Measurements from ENCODE around the gene ITGBL1.

DNA sequence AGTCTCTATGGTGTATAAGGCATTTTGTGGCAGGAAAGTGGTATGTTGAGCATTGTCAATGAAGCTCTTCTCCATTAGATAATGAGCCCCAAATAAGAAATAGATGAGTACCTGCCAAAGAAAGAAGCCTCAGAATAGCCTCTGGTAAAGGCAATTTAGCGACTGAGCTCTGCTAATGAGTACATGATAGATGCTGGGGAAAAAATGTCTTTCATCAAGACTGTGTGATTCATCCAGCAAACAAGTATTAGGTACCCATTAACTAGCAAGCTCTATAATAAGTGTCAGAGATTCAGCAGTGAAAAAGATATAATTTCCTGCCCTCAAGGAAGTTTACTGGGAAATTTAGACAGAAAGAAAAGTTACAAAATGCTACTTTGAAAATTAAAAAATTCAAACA, 294.6 kb downstream of the ITGBL1 start:
- TF ChIP-seq SP2 (CRISPR knock-in tag; IDR thresholded peaks at IDR 0.05) (no peak), JUN (CRISPR knock-in tag; IDR thresholded peaks at IDR 0.05) (no peak), RFX5 (IDR thresholded peaks at IDR 0.05; ENCODE audit: low read depth, low read length) (no peak), ZBTB7A (CRISPR knock-in tag; IDR thresholded peaks at IDR 0.05) (no peak), DPF2 (CRISPR knock-in tag; IDR thresholded peaks at IDR 0.05; ENCODE audit: borderline replicate concordance, low read depth) (no peak), CBX5 (CRISPR knock-in tag; IDR thresholded peaks at IDR 0.05; ENCODE audit: borderline replicate concordance) (no peak)
- TF ChIP-seq, protein P1, sequence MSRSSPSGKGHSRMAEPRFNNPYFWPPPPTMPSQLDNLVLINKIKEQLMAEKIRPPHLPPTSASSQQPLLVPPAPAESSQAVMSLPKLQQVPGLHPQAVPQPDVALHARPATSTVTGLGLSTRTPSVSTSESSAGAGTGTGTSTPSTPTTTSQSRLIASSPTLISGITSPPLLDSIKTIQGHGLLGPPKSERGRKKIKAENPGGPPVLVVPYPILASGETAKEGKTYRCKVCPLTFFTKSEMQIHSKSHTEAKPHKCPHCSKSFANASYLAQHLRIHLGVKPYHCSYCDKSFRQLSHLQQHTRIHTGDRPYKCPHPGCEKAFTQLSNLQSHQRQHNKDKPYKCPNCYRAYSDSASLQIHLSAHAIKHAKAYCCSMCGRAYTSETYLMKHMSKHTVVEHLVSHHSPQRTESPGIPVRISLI (CRISPR knock-in tag; IDR thresholded peaks at IDR 0.05; ENCODE audit: borderline replicate concordance) = no peak
- TF ChIP-seq, protein P2, sequence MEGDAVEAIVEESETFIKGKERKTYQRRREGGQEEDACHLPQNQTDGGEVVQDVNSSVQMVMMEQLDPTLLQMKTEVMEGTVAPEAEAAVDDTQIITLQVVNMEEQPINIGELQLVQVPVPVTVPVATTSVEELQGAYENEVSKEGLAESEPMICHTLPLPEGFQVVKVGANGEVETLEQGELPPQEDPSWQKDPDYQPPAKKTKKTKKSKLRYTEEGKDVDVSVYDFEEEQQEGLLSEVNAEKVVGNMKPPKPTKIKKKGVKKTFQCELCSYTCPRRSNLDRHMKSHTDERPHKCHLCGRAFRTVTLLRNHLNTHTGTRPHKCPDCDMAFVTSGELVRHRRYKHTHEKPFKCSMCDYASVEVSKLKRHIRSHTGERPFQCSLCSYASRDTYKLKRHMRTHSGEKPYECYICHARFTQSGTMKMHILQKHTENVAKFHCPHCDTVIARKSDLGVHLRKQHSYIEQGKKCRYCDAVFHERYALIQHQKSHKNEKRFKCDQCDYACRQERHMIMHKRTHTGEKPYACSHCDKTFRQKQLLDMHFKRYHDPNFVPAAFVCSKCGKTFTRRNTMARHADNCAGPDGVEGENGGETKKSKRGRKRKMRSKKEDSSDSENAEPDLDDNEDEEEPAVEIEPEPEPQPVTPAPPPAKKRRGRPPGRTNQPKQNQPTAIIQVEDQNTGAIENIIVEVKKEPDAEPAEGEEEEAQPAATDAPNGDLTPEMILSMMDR (CRISPR knock-in tag; IDR thresholded peaks at IDR 0.05) = no peak

All from HepG2 (cell line).